B cell (primary cell): ENCODE measurements around the gene LARGE1. TPM values are rescaled to one million over a fixed set of nuclear protein-coding genes. Genes with fewer than 3 reads are reported as not detected.

Experiments
- ATAC-seq: fragments of 200-7000 bp; cut with Tn5 transposase; one replicate; pipeline ENCODE4 v1.10.0; 2021; ENCODE audit warnings: low read depth, mild to moderate bottlenecking, moderate number of reproducible peaks, moderate library complexity
- CTCF ChIA-PET: fragments of 350-600 bp; sonication (Branson Sonifier 250); formaldehyde crosslinking; loops from one replicate; lab custom pipeline; 2021; ENCODE audit warnings: antibody characterized with exemption, inconsistent platforms; lab: Charles Lee
- POLR2A ChIA-PET: fragments of 350-600 bp; sonication (Branson Sonifier 250); formaldehyde crosslinking; loops from one replicate; lab custom pipeline; 2021; ENCODE audit warnings: antibody characterized with exemption; lab: Charles Lee
- DNase-seq: peaks from one replicate; pipeline ENCODE4 v3.0.0; 2013
- H2AFZ ChIP-seq: 2 replicates; pipeline ENCODE4 v1.6.1; 2012; ENCODE audit warnings: mild to moderate bottlenecking, low read depth, low read length; ENCODE audit not compliant: insufficient read depth, poor library complexity, severe bottlenecking
- H3K27ac ChIP-seq, 2 donors: 1 replicate in 1 of 2; 2 replicates in 1 of 2; pipeline ENCODE4 v1.5.1; 2012 to 2013; ENCODE audit warnings: low read length in 2 of 2, mild to moderate bottlenecking in 2 of 2, moderate library complexity in 1 of 2
- H3K27me3 ChIP-seq, 4 experiments: fragments of 200-600 bp in 1 of 4; sonication (generic) in 1 of 4; replicated peaks in 1 of 4; 1 replicate in 2 of 4; 2 replicates in 2 of 4; pipeline versions ENCODE4 v1.6.1 to v1.7.0; 2013 to 2016; ENCODE audit warnings: low read length in 3 of 4, mild to moderate bottlenecking in 2 of 4, mixed read lengths in 1 of 4, moderate library complexity in 1 of 4; ENCODE audit not compliant: insufficient read depth in 4 of 4, control insufficient read depth in 3 of 4; ENCODE audit errors: control extremely low read depth in 1 of 4
- H3K36me3 ChIP-seq, 2 experiments: replicated peaks in 1 of 2; 1 replicate in 1 of 2; 2 replicates in 1 of 2; pipeline versions ENCODE4 v1.6.1 to v1.7.1; 2013; ENCODE audit warnings: low read length in 1 of 2; ENCODE audit not compliant: insufficient read depth in 2 of 2, control insufficient read depth in 1 of 2; ENCODE audit errors: control extremely low read depth in 1 of 2, extremely low read depth in 1 of 2
- H3K4me1 ChIP-seq, 2 donors: fragments of 200-600 bp in 1 of 2; sonication (generic) in 1 of 2; 1 replicate in 1 of 2; 2 replicates in 1 of 2; pipeline versions ENCODE4 v1.5.1 to v1.6.1; 2013 to 2017; ENCODE audit warnings: low read length in 2 of 2; ENCODE audit not compliant: control insufficient read depth in 2 of 2, insufficient read depth in 2 of 2
- H3K4me2 ChIP-seq: replicated peaks from 2 replicates; pipeline ENCODE3; 2012; ENCODE audit warnings: mild to moderate bottlenecking, low read depth, low read length; ENCODE audit not compliant: poor library complexity, severe bottlenecking
- H3K4me3 ChIP-seq, 5 experiments: fragments of 200-600 bp in 1 of 5; sonication (generic) in 1 of 5; 1 replicate in 3 of 5; 2 replicates in 2 of 5; pipeline versions ENCODE4 v1.5.1 to v1.7.0; 2011 to 2016; ENCODE audit warnings: low read length in 4 of 5, mild to moderate bottlenecking in 4 of 5, low read depth in 2 of 5, control low read depth in 1 of 5, moderate library complexity in 1 of 5; ENCODE audit not compliant: insufficient read depth in 1 of 5; ENCODE audit errors: control extremely low read depth in 1 of 5, extremely low read depth in 1 of 5
- H3K79me2 ChIP-seq: fragments of 200-600 bp; sonication (generic); one replicate; pipeline ENCODE4 v1.6.0; 2016; ENCODE audit warnings: low read length; ENCODE audit not compliant: control insufficient read depth, insufficient read depth
- H3K9ac ChIP-seq: fragments of 200-600 bp; sonication (generic); 2 replicates; pipeline ENCODE4 v1.6.1; 2017; ENCODE audit warnings: mild to moderate bottlenecking, low read length, moderate library complexity
- H3K9me3 ChIP-seq, 3 donors: one replicate each; pipeline versions ENCODE4 v1.6.1 to v1.7.1; 2013; ENCODE audit warnings: low read length in 2 of 3; ENCODE audit not compliant: control insufficient read depth in 2 of 3, insufficient read depth in 1 of 3; ENCODE audit errors: control extremely low read depth in 1 of 3
- H4K20me1 ChIP-seq: 2 replicates; pipeline ENCODE4 v1.6.0; 2012; ENCODE audit warnings: mild to moderate bottlenecking, low read length; ENCODE audit not compliant: insufficient read depth, control insufficient read depth, poor library complexity, severe bottlenecking
- H3K27ac Mint-ChIP-seq: one replicate; pipeline ENCODE4 v1.8.0; 2021; ENCODE audit warnings: mixed read lengths
- H3K27me3 Mint-ChIP-seq: one replicate; pipeline ENCODE4 v1.8.0; 2021; ENCODE audit warnings: mixed read lengths
- H3K4me1 Mint-ChIP-seq: one replicate; pipeline ENCODE4 v1.8.0; 2021; ENCODE audit warnings: mixed read lengths
- H3K4me3 Mint-ChIP-seq: one replicate; pipeline ENCODE4 v1.8.0; 2021; ENCODE audit warnings: mixed read lengths
- H3K9me3 Mint-ChIP-seq: one replicate; pipeline ENCODE4 v1.8.0; 2022; ENCODE audit warnings: mixed read lengths; ENCODE audit not compliant: insufficient read depth
- CTCF ChIP-seq: fragments of 200-600 bp; IDR thresholded peaks from one replicate; pipeline ENCODE4 v1.8.0; 2022; ENCODE audit warnings: antibody characterized with exemption, mild to moderate bottlenecking
- EZH2 ChIP-seq: IDR thresholded peaks from 2 replicates; pipeline ENCODE4 v1.6.1; 2012; ENCODE audit warnings: borderline replicate concordance, low read depth, mild to moderate bottlenecking, moderate library complexity, low read length; ENCODE audit not compliant: insufficient read depth, poor library complexity, severe bottlenecking
- WGBS: methylation state at CpG from one replicate; pipeline ENCODE4 v1.1.5; 2013; ENCODE audit warnings: missing lambda C conversion rate; ENCODE audit not compliant: insufficient coverage; 5-methylcytosine and 5-hydroxymethylcytosine counted together
- intact Hi-C: fragments of 100-400 bp; cut with micrococcal nuclease; formaldehyde crosslinking; loops from one replicate; pipeline ENCODE4 v1.10.0; 2022
- polyA plus RNA-seq: library from polyadenylated mRNA; depleted of rRNA; stranded (reverse); fragments of >200 nt; gene quantifications from 2 replicates; pipeline ENCODE4 v1.2.3, GENCODE V29; 2012
- total RNA-seq, 2 donors: library from RNA; stranded (reverse); fragments of 120-200 nt in 1 of 2; gene quantifications; 1 replicate in 1 of 2; 2 replicates in 1 of 2; pipeline versions ENCODE4 v1.2.3 to v1.2.4, GENCODE V29; 2013 to 2022

The LARGE1 gene
- total and polyA plus RNA-seq, 2 donors (not counting 1 experiment from before 2014, with no cell fraction given), result 20.7 to 82.0 TPM

- Mint-ChIP-seq H3K9me3 (no peaks in the 10 kb centered on the region), H3K4me1 (peaks cover 25% of the 10 kb centered on the region), H3K27me3 (no peaks in the 10 kb centered on the region), H3K4me3 (no peak overlapping the region), H3K27ac (no peak overlapping the region)
- no peak overlapping the region for H3K4me3 ChIP-seq
- CTCF ChIA-PET, result no interaction called here
- H3K9ac ChIP-seq, result no peak overlapping the region
- no peak for ATAC-seq
- H2AFZ ChIP-seq, result no peak overlapping the region
- H3K27me3 ChIP-seq, result no peaks in the 10 kb centered on the region
- H4K20me1 ChIP-seq, result peaks cover 54% of the 10 kb centered on the region
- peaks cover 0 to 11% (median 9%) of the 10 kb centered on the region in 3 donors for H3K9me3 ChIP-seq
- H3K36me3 ChIP-seq, result no peaks in the 10 kb centered on the region
- no peak overlapping the region for H3K4me2 ChIP-seq
- intact Hi-C loops, result no loop called here
- no peaks in the 10 kb centered on the region for H3K4me1 ChIP-seq
- no peak overlapping the region for H3K27ac ChIP-seq
- 98% methylated on average over 8 of the region's 8 CpGs for WGBS
- peaks cover 43% of the 10 kb centered on the region for H3K79me2 ChIP-seq
- no peak for DNase-seq
- no peak for TF ChIP-seq EZH2
- no peak for TF ChIP-seq CTCF
- POLR2A ChIA-PET, result no interaction called here
Measured at GRCh38 chr22:33823552-33823951, 96.7 kb downstream of the LARGE1 start.

GRCh38 chr22:33821290-33821689 lies 99.0 kb downstream of the LARGE1 start:
- 100% methylated on average over 3 of the region's 4 CpGs for WGBS
- no peaks in the 10 kb centered on the region for H3K36me3 ChIP-seq
- H3K9me3 ChIP-seq, result peaks cover 0 to 22% (median 14%) of the 10 kb centered on the region in 3 donors
- H4K20me1 ChIP-seq, result peaks cover 47% of the 10 kb centered on the region
- Mint-ChIP-seq H3K4me3 (no peak overlapping the region), H3K27me3 (no peaks in the 10 kb centered on the region), H3K4me1 (peaks cover 25% of the 10 kb centered on the region), H3K27ac (no peak overlapping the region), H3K9me3 (peaks cover 3% of the 10 kb centered on the region)
- no peak overlapping the region for H3K27ac ChIP-seq
- no peak for TF ChIP-seq EZH2
- no peak overlapping the region for H3K4me3 ChIP-seq
- no peaks in the 10 kb centered on the region for H3K27me3 ChIP-seq
- H2AFZ ChIP-seq, result no peak overlapping the region
- ChIA-PET POLR2A (no interaction called here), CTCF (interaction anchor here (0.8 kb wide), 1 partner anchor 17 kb away, joined by 3 read pairs; no protein-coding TSS in a partner anchor)
- H3K79me2 ChIP-seq, result peaks cover 38% of the 10 kb centered on the region
- intact Hi-C loops, result no loop called here
- H3K4me2 ChIP-seq, result no peak overlapping the region
- no peak overlapping the region for H3K9ac ChIP-seq
- H3K4me1 ChIP-seq, result no peaks in the 10 kb centered on the region
- ATAC-seq (no peak), DNase-seq (no peak)
